Adipocyte (in vitro differentiated cells): Measurements from ENCODE around the gene RPL15.
"Not testable (repeated sequence)": the region's sequence is repeated elsewhere in the genome, so short reads cannot be mapped to it uniquely, and the experiment has no call there.

Experiments used
- DNase-seq: peaks from one replicate; pipeline ENCODE4 v3.0.0-alpha.2; 2015; ENCODE audit warnings: low read depth
- H3K27me3 ChIP-seq: replicated peaks from 2 replicates; pipeline ENCODE4 v1.7.0; 2013; ENCODE audit warnings: mild to moderate bottlenecking, low read length, moderate library complexity; ENCODE audit not compliant: control insufficient read depth, insufficient read depth
- H3K36me3 ChIP-seq: 2 replicates; pipeline ENCODE4 v1.7.0; 2013; ENCODE audit warnings: low read length, mild to moderate bottlenecking, moderate library complexity; ENCODE audit not compliant: control insufficient read depth, insufficient read depth, severe bottlenecking
- H3K4me1 ChIP-seq: 2 replicates; pipeline ENCODE4 v1.7.0; 2013; ENCODE audit warnings: mild to moderate bottlenecking, low read length, moderate library complexity; ENCODE audit not compliant: control insufficient read depth, insufficient read depth
- H3K4me3 ChIP-seq: 2 replicates; pipeline ENCODE4 v1.7.0; 2013; ENCODE audit warnings: mild to moderate bottlenecking, low read length, moderate library complexity
- H3K9ac ChIP-seq: 2 replicates; pipeline ENCODE4 v1.7.0; 2013; ENCODE audit warnings: mild to moderate bottlenecking, low read length, moderate library complexity
- H3K9me3 ChIP-seq: 2 replicates; pipeline ENCODE4 v1.7.0; 2013; ENCODE audit warnings: mild to moderate bottlenecking, low read length, moderate library complexity; ENCODE audit not compliant: control insufficient read depth

RPL15 gene

GRCh38 chr3:23877329-23877980 is 39.5 kb upstream of the RPL15 start:
- Histone ChIP-seq H3K4me3 (peak overlapping the region; percentile 57), H3K9me3 (no peaks in the 10 kb centered on the region), H3K9ac (peak overlapping the region; percentile 60), H3K4me1 (peaks cover 43% of the 10 kb centered on the region), H3K27me3 (no peaks in the 10 kb centered on the region), H3K36me3 (peaks cover 5% of the 10 kb centered on the region)
- peak; percentile 94 for DNase-seq

- H3K4me1 ChIP-seq: peaks cover 33% of the 10 kb centered on the region
- no peak overlapping the region for H3K9ac ChIP-seq
- H3K4me3 ChIP-seq: no peak overlapping the region
- H3K36me3 ChIP-seq: peaks cover 5% of the 10 kb centered on the region
- H3K27me3 ChIP-seq: no peaks in the 10 kb centered on the region
- H3K9me3 ChIP-seq: no peaks in the 10 kb centered on the region
- DNase-seq: no peak
Measured at GRCh38 chr3:23879485-23879884, 37.4 kb upstream of the RPL15 start.

- Histone ChIP-seq H3K36me3 (peaks cover 5% of the 10 kb centered on the region), H3K9ac (no peak overlapping the region), H3K4me1 (peaks cover 21% of the 10 kb centered on the region), H3K9me3 (no peaks in the 10 kb centered on the region), H3K27me3 (no peaks in the 10 kb centered on the region), H3K4me3 (no peak overlapping the region)
- DNase-seq: no peak
Measured at GRCh38 chr3:23880703-23881339, 36.1 kb upstream of the RPL15 start.

- H3K4me1 ChIP-seq: peaks cover 12% of the 10 kb centered on the region
- not testable (repeated sequence) for H3K36me3 ChIP-seq, DNase-seq, H3K9ac ChIP-seq, H3K9me3 ChIP-seq, H3K27me3 ChIP-seq, H3K4me3 ChIP-seq
Measured at GRCh38 chr3:23881993-23882392, 34.9 kb upstream of the RPL15 start.

GRCh38 chr3:23882487-23882918 is 34.4 kb upstream of the RPL15 start:
- no peak for DNase-seq
- Histone ChIP-seq H3K4me1 (peaks cover 7% of the 10 kb centered on the region), H3K36me3 (peaks cover 5% of the 10 kb centered on the region), H3K4me3 (no peak overlapping the region), H3K27me3 (no peaks in the 10 kb centered on the region), H3K9ac (no peak overlapping the region), H3K9me3 (no peaks in the 10 kb centered on the region)

- Histone ChIP-seq H3K9me3 (no peaks in the 10 kb centered on the region), H3K4me1 (no peaks in the 10 kb centered on the region), H3K36me3 (peaks cover 8% of the 10 kb centered on the region), H3K27me3 (no peaks in the 10 kb centered on the region), H3K9ac (no peak overlapping the region), H3K4me3 (no peak overlapping the region)
- no peak for DNase-seq
Measured at GRCh38 chr3:23884481-23884880, 32.5 kb upstream of the RPL15 start.

- no peaks in the 10 kb centered on the region for H3K4me1 ChIP-seq
- no peak overlapping the region for H3K9ac ChIP-seq
- H3K9me3 ChIP-seq: no peaks in the 10 kb centered on the region
- no peak overlapping the region for H3K4me3 ChIP-seq
- H3K36me3 ChIP-seq: peaks cover 15% of the 10 kb centered on the region
- H3K27me3 ChIP-seq: no peaks in the 10 kb centered on the region
- no peak for DNase-seq
Measured at GRCh38 chr3:23885210-23885609, 31.7 kb upstream of the RPL15 start.

GRCh38 chr3:23886311-23886710 is 30.6 kb upstream of the RPL15 start:
- Histone ChIP-seq H3K9me3 (no peaks in the 10 kb centered on the region), H3K9ac (no peak overlapping the region), H3K4me3 (no peak overlapping the region), H3K27me3 (no peaks in the 10 kb centered on the region), H3K36me3 (peaks cover 26% of the 10 kb centered on the region), H3K4me1 (no peaks in the 10 kb centered on the region)
- DNase-seq: no peak

GRCh38 chr3:23888617-23889228 is 28.2 kb upstream of the RPL15 start:
- Histone ChIP-seq H3K9me3 (no peaks in the 10 kb centered on the region), H3K27me3 (no peaks in the 10 kb centered on the region), H3K36me3 (peaks cover 38% of the 10 kb centered on the region), H3K4me1 (no peaks in the 10 kb centered on the region), H3K4me3 (no peak overlapping the region), H3K9ac (no peak overlapping the region)
- peak; percentile 73 for DNase-seq

GRCh38 chr3:23889386-23889785 is 27.5 kb upstream of the RPL15 start:
- no peak overlapping the region for H3K9ac ChIP-seq
- no peaks in the 10 kb centered on the region for H3K27me3 ChIP-seq
- no peak for DNase-seq
- H3K4me1 ChIP-seq: no peaks in the 10 kb centered on the region
- no peaks in the 10 kb centered on the region for H3K9me3 ChIP-seq
- no peak overlapping the region for H3K4me3 ChIP-seq
- H3K36me3 ChIP-seq: peaks cover 45% of the 10 kb centered on the region

- no peak for DNase-seq
Measured at GRCh38 chr3:23889950-23890349, 27.0 kb upstream of the RPL15 start.

More at GRCh38 chr3:23889950-23890349, 27.0 kb upstream of the RPL15 start:
- Histone ChIP-seq H3K9ac (no peak overlapping the region), H3K9me3 (no peaks in the 10 kb centered on the region), H3K27me3 (no peaks in the 10 kb centered on the region), H3K36me3 (peaks cover 48% of the 10 kb centered on the region), H3K4me1 (no peaks in the 10 kb centered on the region), H3K4me3 (no peak overlapping the region)
